C4-2B (cell line): ENCODE data around the gene SLC22A31.

Experiments used
- ZFX ChIP-seq: fragments of 450-650 bp; IDR thresholded peaks from 2 replicates; pipeline ENCODE4 v1.6.1; 2017
- TF ChIP-seq, protein P1 (sequence below): fragments of 450-650 bp; conservative IDR thresholded peaks from 2 replicates; pipeline ENCODE4 v1.5.1; 2017; ENCODE audit warnings: mild to moderate bottlenecking

DNA sequence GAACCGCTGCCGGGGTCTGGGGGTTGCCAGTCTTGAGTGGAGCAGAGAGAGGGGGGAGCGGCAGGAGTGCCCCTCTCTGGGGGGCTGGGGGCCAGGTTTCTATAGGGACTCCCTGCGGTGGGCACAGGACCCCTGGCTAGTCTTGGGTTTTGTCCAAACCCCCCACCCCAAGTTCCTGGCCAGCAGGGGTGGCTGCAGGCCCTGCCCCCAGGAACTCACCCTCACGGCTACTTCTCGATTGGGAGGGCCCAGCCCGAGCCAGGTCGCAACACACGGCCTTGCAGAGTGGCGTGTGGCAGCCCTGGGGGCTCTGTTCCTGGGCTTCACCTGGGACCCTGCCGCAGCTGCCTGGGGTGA lies 28.2 kb downstream of the SLC22A31 start:
- TF ChIP-seq, protein P1, sequence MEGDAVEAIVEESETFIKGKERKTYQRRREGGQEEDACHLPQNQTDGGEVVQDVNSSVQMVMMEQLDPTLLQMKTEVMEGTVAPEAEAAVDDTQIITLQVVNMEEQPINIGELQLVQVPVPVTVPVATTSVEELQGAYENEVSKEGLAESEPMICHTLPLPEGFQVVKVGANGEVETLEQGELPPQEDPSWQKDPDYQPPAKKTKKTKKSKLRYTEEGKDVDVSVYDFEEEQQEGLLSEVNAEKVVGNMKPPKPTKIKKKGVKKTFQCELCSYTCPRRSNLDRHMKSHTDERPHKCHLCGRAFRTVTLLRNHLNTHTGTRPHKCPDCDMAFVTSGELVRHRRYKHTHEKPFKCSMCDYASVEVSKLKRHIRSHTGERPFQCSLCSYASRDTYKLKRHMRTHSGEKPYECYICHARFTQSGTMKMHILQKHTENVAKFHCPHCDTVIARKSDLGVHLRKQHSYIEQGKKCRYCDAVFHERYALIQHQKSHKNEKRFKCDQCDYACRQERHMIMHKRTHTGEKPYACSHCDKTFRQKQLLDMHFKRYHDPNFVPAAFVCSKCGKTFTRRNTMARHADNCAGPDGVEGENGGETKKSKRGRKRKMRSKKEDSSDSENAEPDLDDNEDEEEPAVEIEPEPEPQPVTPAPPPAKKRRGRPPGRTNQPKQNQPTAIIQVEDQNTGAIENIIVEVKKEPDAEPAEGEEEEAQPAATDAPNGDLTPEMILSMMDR = no peak
- TF ChIP-seq ZFX = no peak
